Liver (tissue), 3 donors: ENCODE measurements around the gene IGDCC3.

Experiments used
- ATF3 ChIP-seq: IDR thresholded peaks from 2 replicates; pipeline ENCODE4 v1.6.1; 2016; ENCODE audit warnings: antibody characterized with exemption
- CTCF ChIP-seq: fragments of 150-350 bp; IDR thresholded peaks from 2 replicates; pipeline ENCODE4 v1.5.1; 2017; ENCODE audit warnings: improper control_type of control experiment, low read depth, low read length; ENCODE audit not compliant: missing input control
- EGR1 ChIP-seq, 2 donors: IDR thresholded peaks; 2 replicates each; pipeline ENCODE4 v1.6.1; 2016 to 2018; ENCODE audit warnings: antibody characterized with exemption in 2 of 2, low read depth in 2 of 2
- FOXA1 ChIP-seq: IDR thresholded peaks from 2 replicates; pipeline ENCODE4 v1.6.1; 2016; ENCODE audit warnings: antibody characterized with exemption
- JUND ChIP-seq, 2 donors: IDR thresholded peaks; 2 replicates each; pipeline ENCODE4 v1.6.1; 2016; ENCODE audit warnings: antibody characterized with exemption in 2 of 2
- MAX ChIP-seq: IDR thresholded peaks from 2 replicates; pipeline ENCODE4 v1.6.1; 2016; ENCODE audit warnings: antibody characterized with exemption
- RAD21 ChIP-seq, 2 donors: IDR thresholded peaks; 2 replicates each; pipeline ENCODE4 v1.6.1; 2016; ENCODE audit warnings: antibody characterized with exemption in 2 of 2, mild to moderate bottlenecking in 2 of 2
- SP1 ChIP-seq: IDR thresholded peaks from 2 replicates; pipeline ENCODE4 v1.6.1; 2018; ENCODE audit warnings: antibody characterized with exemption, mild to moderate bottlenecking
- TAF1 ChIP-seq: conservative IDR thresholded peaks from 2 replicates; pipeline ENCODE4 v1.6.1; 2016; ENCODE audit warnings: antibody characterized with exemption, mild to moderate bottlenecking
- TF ChIP-seq, protein P1 (sequence below): IDR thresholded peaks from 2 replicates; pipeline ENCODE4 v1.6.1; 2016; ENCODE audit warnings: antibody characterized with exemption, mild to moderate bottlenecking
- TF ChIP-seq, protein P2 (sequence below): IDR thresholded peaks from 2 replicates; pipeline ENCODE4 v1.6.1; 2016; ENCODE audit warnings: antibody characterized with exemption
- donor health status: healthy.
- donor health status: healthy.

GRCh38 chr15:65298731-65299130 is 79.1 kb downstream of the IGDCC3 start:
- TF ChIP-seq CTCF = no peak
- TF ChIP-seq TAF1 = no peak
- no peak for TF ChIP-seq FOXA1
- no peak for TF ChIP-seq ATF3
- TF ChIP-seq MAX = no peak
- no peak for TF ChIP-seq RAD21 (IDR thresholded peaks at IDR 0.05)
- TF ChIP-seq, protein P1, sequence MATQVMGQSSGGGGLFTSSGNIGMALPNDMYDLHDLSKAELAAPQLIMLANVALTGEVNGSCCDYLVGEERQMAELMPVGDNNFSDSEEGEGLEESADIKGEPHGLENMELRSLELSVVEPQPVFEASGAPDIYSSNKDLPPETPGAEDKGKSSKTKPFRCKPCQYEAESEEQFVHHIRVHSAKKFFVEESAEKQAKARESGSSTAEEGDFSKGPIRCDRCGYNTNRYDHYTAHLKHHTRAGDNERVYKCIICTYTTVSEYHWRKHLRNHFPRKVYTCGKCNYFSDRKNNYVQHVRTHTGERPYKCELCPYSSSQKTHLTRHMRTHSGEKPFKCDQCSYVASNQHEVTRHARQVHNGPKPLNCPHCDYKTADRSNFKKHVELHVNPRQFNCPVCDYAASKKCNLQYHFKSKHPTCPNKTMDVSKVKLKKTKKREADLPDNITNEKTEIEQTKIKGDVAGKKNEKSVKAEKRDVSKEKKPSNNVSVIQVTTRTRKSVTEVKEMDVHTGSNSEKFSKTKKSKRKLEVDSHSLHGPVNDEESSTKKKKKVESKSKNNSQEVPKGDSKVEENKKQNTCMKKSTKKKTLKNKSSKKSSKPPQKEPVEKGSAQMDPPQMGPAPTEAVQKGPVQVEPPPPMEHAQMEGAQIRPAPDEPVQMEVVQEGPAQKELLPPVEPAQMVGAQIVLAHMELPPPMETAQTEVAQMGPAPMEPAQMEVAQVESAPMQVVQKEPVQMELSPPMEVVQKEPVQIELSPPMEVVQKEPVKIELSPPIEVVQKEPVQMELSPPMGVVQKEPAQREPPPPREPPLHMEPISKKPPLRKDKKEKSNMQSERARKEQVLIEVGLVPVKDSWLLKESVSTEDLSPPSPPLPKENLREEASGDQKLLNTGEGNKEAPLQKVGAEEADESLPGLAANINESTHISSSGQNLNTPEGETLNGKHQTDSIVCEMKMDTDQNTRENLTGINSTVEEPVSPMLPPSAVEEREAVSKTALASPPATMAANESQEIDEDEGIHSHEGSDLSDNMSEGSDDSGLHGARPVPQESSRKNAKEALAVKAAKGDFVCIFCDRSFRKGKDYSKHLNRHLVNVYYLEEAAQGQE = no peak
- TF ChIP-seq JUND (IDR thresholded peaks at IDR 0.05) = no peak
- TF ChIP-seq, protein P2, sequence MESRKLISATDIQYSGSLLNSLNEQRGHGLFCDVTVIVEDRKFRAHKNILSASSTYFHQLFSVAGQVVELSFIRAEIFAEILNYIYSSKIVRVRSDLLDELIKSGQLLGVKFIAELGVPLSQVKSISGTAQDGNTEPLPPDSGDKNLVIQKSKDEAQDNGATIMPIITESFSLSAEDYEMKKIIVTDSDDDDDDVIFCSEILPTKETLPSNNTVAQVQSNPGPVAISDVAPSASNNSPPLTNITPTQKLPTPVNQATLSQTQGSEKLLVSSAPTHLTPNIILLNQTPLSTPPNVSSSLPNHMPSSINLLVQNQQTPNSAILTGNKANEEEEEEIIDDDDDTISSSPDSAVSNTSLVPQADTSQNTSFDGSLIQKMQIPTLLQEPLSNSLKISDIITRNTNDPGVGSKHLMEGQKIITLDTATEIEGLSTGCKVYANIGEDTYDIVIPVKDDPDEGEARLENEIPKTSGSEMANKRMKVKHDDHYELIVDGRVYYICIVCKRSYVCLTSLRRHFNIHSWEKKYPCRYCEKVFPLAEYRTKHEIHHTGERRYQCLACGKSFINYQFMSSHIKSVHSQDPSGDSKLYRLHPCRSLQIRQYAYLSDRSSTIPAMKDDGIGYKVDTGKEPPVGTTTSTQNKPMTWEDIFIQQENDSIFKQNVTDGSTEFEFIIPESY = no peak
- TF ChIP-seq SP1 = no peak
- TF ChIP-seq EGR1 (IDR thresholded peaks at IDR 0.05; ENCODE audit: low read depth in 2 of 2) = no peak
